CD14-positive monocyte (primary cell): Measurements from ENCODE around the gene DGKB. TPM values are rescaled to one million over a fixed set of nuclear protein-coding genes. Genes with fewer than 3 reads are reported as not detected.

Experiments
- DNase-seq, 3 donors: peaks; one replicate each; pipeline ENCODE4 v3.0.0-alpha.2; 2011 to 2022
- H2AFZ ChIP-seq: 2 replicates; pipeline ENCODE4 v1.6.0; 2012; ENCODE audit warnings: mild to moderate bottlenecking, low read depth, low read length, inconsistent platforms; ENCODE audit not compliant: insufficient read depth, poor library complexity, severe bottlenecking
- H3K27ac ChIP-seq, 2 donors: 1 replicate in 1 of 2; 2 replicates in 1 of 2; pipeline ENCODE4 v1.5.1; 2012 to 2013; ENCODE audit warnings: low read length in 2 of 2, control low read depth in 1 of 2, inconsistent platforms in 1 of 2, low read depth in 1 of 2, mild to moderate bottlenecking in 1 of 2
- H3K27me3 ChIP-seq, 2 donors: one replicate each; pipeline versions ENCODE4 v1.6.0 to v1.6.1; 2011 to 2013; ENCODE audit warnings: low read length in 2 of 2; ENCODE audit not compliant: control insufficient read depth in 2 of 2, insufficient read depth in 2 of 2
- H3K36me3 ChIP-seq, 2 donors: replicated peaks in 1 of 2; 1 replicate in 1 of 2; 2 replicates in 1 of 2; pipeline versions ENCODE4 v1.5.1 to v1.6.1; 2012 to 2013; ENCODE audit warnings: low read length in 2 of 2, control low read depth in 1 of 2, inconsistent platforms in 1 of 2, mild to moderate bottlenecking in 1 of 2; ENCODE audit not compliant: insufficient read depth in 2 of 2, control insufficient read depth in 1 of 2
- H3K4me1 ChIP-seq, 2 donors: 1 replicate in 1 of 2; 2 replicates in 1 of 2; pipeline versions ENCODE4 v1.5.1 to v1.6.1; 2012 to 2013; ENCODE audit warnings: low read length in 2 of 2, control low read depth in 1 of 2, inconsistent platforms in 1 of 2, mild to moderate bottlenecking in 1 of 2, moderate library complexity in 1 of 2; ENCODE audit not compliant: insufficient read depth in 2 of 2, control insufficient read depth in 1 of 2
- H3K4me2 ChIP-seq: replicated peaks from 2 replicates; pipeline ENCODE3; 2012; ENCODE audit warnings: low read length, moderate library complexity, mild to moderate bottlenecking; ENCODE audit not compliant: poor library complexity, severe bottlenecking; ENCODE audit errors: extremely low read depth
- H3K4me3 ChIP-seq, 3 experiments: fragments of 200-600 bp in 1 of 3; sonication (generic) in 1 of 3; replicated peaks in 1 of 3; 1 replicate in 2 of 3; 2 replicates in 1 of 3; pipeline ENCODE4 v1.5.1; 2011 to 2013; ENCODE audit warnings: low read length in 3 of 3, mild to moderate bottlenecking in 3 of 3, control low read depth in 2 of 3, low read depth in 2 of 3, inconsistent platforms in 1 of 3, moderate library complexity in 1 of 3
- H3K79me2 ChIP-seq: 2 replicates; pipeline ENCODE4 v1.6.0; 2012; ENCODE audit warnings: mild to moderate bottlenecking, control low read depth, inconsistent platforms, low read length, moderate library complexity; ENCODE audit not compliant: insufficient read depth
- H3K9ac ChIP-seq: 2 replicates; pipeline ENCODE4 v1.6.0; 2017; ENCODE audit warnings: low read length, mild to moderate bottlenecking; ENCODE audit not compliant: insufficient read depth, poor library complexity, severe bottlenecking
- H3K9me3 ChIP-seq, 2 donors: replicated peaks in 1 of 2; 1 replicate in 1 of 2; 2 replicates in 1 of 2; pipeline versions ENCODE4 v1.5.1 to v1.6.1; 2012 to 2013; ENCODE audit warnings: low read length in 2 of 2, control low read depth in 1 of 2; ENCODE audit not compliant: control insufficient read depth in 1 of 2, insufficient read depth in 1 of 2
- H4K20me1 ChIP-seq: 2 replicates; pipeline ENCODE4 v1.6.0; 2012; ENCODE audit warnings: mild to moderate bottlenecking, low read length, control low read depth, moderate library complexity; ENCODE audit not compliant: insufficient read depth
- H3K27ac Mint-ChIP-seq, 7 donors: one replicate each; pipeline ENCODE4 v1.8.0; 2020; ENCODE audit warnings: mild to moderate bottlenecking in 7 of 7, mixed read lengths in 7 of 7, moderate library complexity in 6 of 7, inconsistent platforms in 2 of 7
- H3K27me3 Mint-ChIP-seq, 3 donors: one replicate each; pipeline ENCODE4 v1.8.0; 2021 to 2022; ENCODE audit warnings: low read depth in 3 of 3, mild to moderate bottlenecking in 3 of 3, mixed read lengths in 3 of 3, moderate library complexity in 3 of 3, inconsistent platforms in 1 of 3
- H3K36me3 Mint-ChIP-seq, 2 donors: one replicate each; pipeline ENCODE4 v1.8.0; 2020; ENCODE audit warnings: mixed read lengths in 2 of 2, inconsistent platforms in 1 of 2, mild to moderate bottlenecking in 1 of 2
- H3K4me1 Mint-ChIP-seq: one replicate; pipeline ENCODE4 v1.8.0; 2020; ENCODE audit warnings: mild to moderate bottlenecking, mixed read lengths
- H3K4me3 Mint-ChIP-seq, 2 donors: one replicate each; pipeline ENCODE4 v1.8.0; 2020; ENCODE audit warnings: mild to moderate bottlenecking in 2 of 2, mixed read lengths in 2 of 2, moderate library complexity in 1 of 2
- H3K9me3 Mint-ChIP-seq, 7 donors: one replicate each; pipeline ENCODE4 v1.8.0; 2020 to 2022; ENCODE audit warnings: mixed read lengths in 7 of 7, mild to moderate bottlenecking in 6 of 7, moderate library complexity in 6 of 7, inconsistent platforms in 2 of 7
- WGBS: methylation state at CpG from one replicate; pipeline ENCODE4 v1.1.5; 2013; ENCODE audit warnings: missing lambda C conversion rate; ENCODE audit not compliant: insufficient coverage; 5-methylcytosine and 5-hydroxymethylcytosine counted together
- intact Hi-C, 2 donors: fragments of 100-400 bp; cut with micrococcal nuclease; formaldehyde crosslinking; loops; one replicate each; pipeline versions ENCODE4 v1.15.0 to v1.15.1; 2023
- polyA plus RNA-seq, 3 donors: library from polyadenylated mRNA; depleted of rRNA in 1 of 3; unstranded in 2 of 3; stranded (reverse) in 1 of 3; fragments of 300-500 nt in 2 of 3; fragments of >200 nt in 1 of 3; fragmentation: Illumina TruSeq in 2 of 3; gene quantifications; 1 replicate in 2 of 3; 2 replicates in 1 of 3; pipeline ENCODE4 v1.2.3, GENCODE V29; 2012 to 2021
- TF ChIP-seq, protein P1 (sequence below): fragments of 200-600 bp; IDR thresholded peaks from one replicate; pipeline ENCODE4 v1.8.0; 2022; ENCODE audit warnings: antibody characterized with exemption, mild to moderate bottlenecking

Gene DGKB
- polyA plus RNA-seq, 3 donors, result not detected

GRCh38 chr7:14639801-14640200 is 262.8 kb downstream of the DGKB start:
- DNase-seq, result no peak
- peaks cover 12 to 17% of the 10 kb centered on the region in 2 donors for H3K9me3 ChIP-seq
- intact Hi-C loops, result no loop called here
- no peaks in the 10 kb centered on the region for H3K79me2 ChIP-seq
- no peak overlapping the region for H3K27ac ChIP-seq
- H2AFZ ChIP-seq, result no peak overlapping the region
- H3K9ac ChIP-seq, result no peak overlapping the region
- TF ChIP-seq, protein P1, sequence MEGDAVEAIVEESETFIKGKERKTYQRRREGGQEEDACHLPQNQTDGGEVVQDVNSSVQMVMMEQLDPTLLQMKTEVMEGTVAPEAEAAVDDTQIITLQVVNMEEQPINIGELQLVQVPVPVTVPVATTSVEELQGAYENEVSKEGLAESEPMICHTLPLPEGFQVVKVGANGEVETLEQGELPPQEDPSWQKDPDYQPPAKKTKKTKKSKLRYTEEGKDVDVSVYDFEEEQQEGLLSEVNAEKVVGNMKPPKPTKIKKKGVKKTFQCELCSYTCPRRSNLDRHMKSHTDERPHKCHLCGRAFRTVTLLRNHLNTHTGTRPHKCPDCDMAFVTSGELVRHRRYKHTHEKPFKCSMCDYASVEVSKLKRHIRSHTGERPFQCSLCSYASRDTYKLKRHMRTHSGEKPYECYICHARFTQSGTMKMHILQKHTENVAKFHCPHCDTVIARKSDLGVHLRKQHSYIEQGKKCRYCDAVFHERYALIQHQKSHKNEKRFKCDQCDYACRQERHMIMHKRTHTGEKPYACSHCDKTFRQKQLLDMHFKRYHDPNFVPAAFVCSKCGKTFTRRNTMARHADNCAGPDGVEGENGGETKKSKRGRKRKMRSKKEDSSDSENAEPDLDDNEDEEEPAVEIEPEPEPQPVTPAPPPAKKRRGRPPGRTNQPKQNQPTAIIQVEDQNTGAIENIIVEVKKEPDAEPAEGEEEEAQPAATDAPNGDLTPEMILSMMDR, result no peak
- no peaks in the 10 kb centered on the region for H3K4me1 Mint-ChIP-seq
- peaks cover under 1 to 14% (median 8%) of the 10 kb centered on the region in 7 donors for H3K9me3 Mint-ChIP-seq
- H3K27ac Mint-ChIP-seq, result no peak overlapping the region
- no CpG with 5 or more reads among the region's 1 CpG for WGBS
- H3K4me3 ChIP-seq, result no peak overlapping the region
- H3K4me1 ChIP-seq, result no peaks in the 10 kb centered on the region
- H3K4me3 Mint-ChIP-seq, result no peak overlapping the region
- H3K36me3 Mint-ChIP-seq, result no peaks in the 10 kb centered on the region
- H3K4me2 ChIP-seq, result no peak overlapping the region
- H3K27me3 Mint-ChIP-seq, result peaks cover 0 to 2% (median 0%) of the 10 kb centered on the region in 3 donors
- no peaks in the 10 kb centered on the region for H4K20me1 ChIP-seq
- no peaks in the 10 kb centered on the region for H3K27me3 ChIP-seq
- no peaks in the 10 kb centered on the region for H3K36me3 ChIP-seq

DNA sequence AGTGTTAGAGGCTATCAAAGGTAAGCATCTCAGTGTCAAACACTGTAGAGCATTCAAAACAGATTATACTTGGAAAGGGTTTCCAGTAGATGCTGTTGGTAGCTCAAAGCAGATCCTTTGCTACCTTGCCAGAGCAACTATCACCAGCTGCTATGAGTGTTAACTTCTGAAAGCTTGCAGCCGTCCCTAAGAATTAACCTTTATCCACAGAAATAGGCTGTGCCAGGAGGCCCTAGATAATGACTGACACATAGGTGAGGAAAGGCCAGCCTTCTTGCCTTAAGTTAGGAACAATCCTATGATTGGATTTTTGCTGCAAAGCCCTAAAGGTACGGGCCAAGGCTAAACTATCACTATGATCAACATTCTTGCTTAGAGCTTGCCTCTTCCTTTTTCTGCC is 263.2 kb downstream of the DGKB start:
- H3K27me3 ChIP-seq, result no peaks in the 10 kb centered on the region
- H4K20me1 ChIP-seq, result no peaks in the 10 kb centered on the region
- Mint-ChIP-seq H3K36me3 (no peaks in the 10 kb centered on the region), H3K9me3 (peaks cover 0 to 10% (median 8%) of the 10 kb centered on the region in 7 donors), H3K27ac (no peak overlapping the region), H3K27me3 (peaks cover 0 to 2% (median 0%) of the 10 kb centered on the region in 3 donors), H3K4me3 (no peak overlapping the region), H3K4me1 (no peaks in the 10 kb centered on the region)
- no peaks in the 10 kb centered on the region for H3K4me1 ChIP-seq
- no peak overlapping the region for H3K4me2 ChIP-seq
- no peak overlapping the region for H3K4me3 ChIP-seq
- no CpG with 5 or more reads among the region's 2 CpGs for WGBS
- intact Hi-C loops, result no loop called here
- no peaks in the 10 kb centered on the region for H3K79me2 ChIP-seq
- H3K27ac ChIP-seq, result no peak overlapping the region
- DNase-seq, result no peak
- H3K9ac ChIP-seq, result no peak overlapping the region
- H3K9me3 ChIP-seq, result peaks cover 10 to 14% of the 10 kb centered on the region in 2 donors
- H2AFZ ChIP-seq, result no peak overlapping the region
- TF ChIP-seq, protein P1, result no peak
- no peaks in the 10 kb centered on the region for H3K36me3 ChIP-seq
